Mesenchymal stem cell (in vitro differentiated cells and primary cell): ENCODE measurements around the gene CTNNA3.

Experiments
- DNase-seq: peaks from one replicate; pipeline ENCODE4 v3.0.0-alpha.2; 2013
- H2AFZ ChIP-seq: one replicate; pipeline ENCODE4 v1.6.1; 2013; ENCODE audit warnings: low read depth, mild to moderate bottlenecking, control low read depth, inconsistent platforms, low read length, moderate library complexity
- H2AK5ac ChIP-seq: 2 replicates; pipeline ENCODE4 v1.6.1; 2013; ENCODE audit warnings: low read length, moderate library complexity, mild to moderate bottlenecking, inconsistent platforms; ENCODE audit not compliant: severe bottlenecking
- H2BK120ac ChIP-seq: one replicate; pipeline ENCODE4 v1.6.1; 2013; ENCODE audit warnings: low read depth, mild to moderate bottlenecking, inconsistent platforms, low read length, moderate library complexity
- H2BK12ac ChIP-seq, 2 experiments: one replicate each; pipeline ENCODE4 v1.6.1; 2013; ENCODE audit warnings: inconsistent platforms in 2 of 2, low read length in 2 of 2, mild to moderate bottlenecking in 2 of 2, moderate library complexity in 2 of 2, control low read depth in 1 of 2
- H2BK15ac ChIP-seq: one replicate; pipeline ENCODE4 v1.6.1; 2013; ENCODE audit warnings: mild to moderate bottlenecking, low read depth, inconsistent platforms; ENCODE audit not compliant: poor library complexity, severe bottlenecking
- H2BK5ac ChIP-seq: 2 replicates; pipeline ENCODE4 v1.6.1; 2013; ENCODE audit warnings: low read depth, mild to moderate bottlenecking, low read length, control low read depth, inconsistent platforms; ENCODE audit not compliant: poor library complexity, severe bottlenecking
- H3K14ac ChIP-seq, 2 experiments: one replicate each; pipeline ENCODE4 v1.6.1; 2013; ENCODE audit warnings: inconsistent platforms in 2 of 2, low read length in 2 of 2, control low read depth in 1 of 2, mild to moderate bottlenecking in 1 of 2, moderate library complexity in 1 of 2
- H3K18ac ChIP-seq, 2 experiments: one replicate each; pipeline ENCODE4 v1.6.1; 2013; ENCODE audit warnings: inconsistent platforms in 2 of 2, low read length in 2 of 2, control low read depth in 1 of 2, low read depth in 1 of 2, mild to moderate bottlenecking in 1 of 2
- H3K23ac ChIP-seq, 2 experiments: one replicate each; pipeline ENCODE4 v1.6.1; 2013; ENCODE audit warnings: inconsistent platforms in 2 of 2, low read length in 2 of 2, mild to moderate bottlenecking in 2 of 2, moderate library complexity in 2 of 2, control low read depth in 1 of 2
- H3K27ac ChIP-seq: 2 replicates; pipeline ENCODE4 v1.5.1; 2013; ENCODE audit warnings: mild to moderate bottlenecking, moderate library complexity, low read length, control low read depth, inconsistent platforms; ENCODE audit not compliant: poor library complexity, severe bottlenecking
- H3K27me3 ChIP-seq, 2 experiments: 2 replicates each; pipeline versions ENCODE4 v1.6.1 to v1.7.0; 2013; ENCODE audit warnings: low read length in 2 of 2, mild to moderate bottlenecking in 2 of 2, moderate library complexity in 2 of 2, control low read depth in 1 of 2, inconsistent platforms in 1 of 2; ENCODE audit not compliant: control insufficient read depth in 1 of 2, insufficient read depth in 1 of 2
- H3K36me3 ChIP-seq, 2 experiments: 2 replicates each; pipeline versions ENCODE4 v1.6.1 to v1.7.0; 2013; ENCODE audit warnings: low read length in 2 of 2, control low read depth in 1 of 2, inconsistent platforms in 1 of 2, low read depth in 1 of 2, mild to moderate bottlenecking in 1 of 2; ENCODE audit not compliant: insufficient read depth in 2 of 2, control insufficient read depth in 1 of 2
- H3K4ac ChIP-seq, 2 experiments: one replicate each; pipeline ENCODE4 v1.6.1; 2013; ENCODE audit warnings: inconsistent platforms in 2 of 2, low read length in 2 of 2, mild to moderate bottlenecking in 2 of 2, moderate library complexity in 2 of 2, control low read depth in 1 of 2, low read depth in 1 of 2
- H3K4me1 ChIP-seq: 2 replicates; pipeline ENCODE4 v1.6.1; 2013; ENCODE audit warnings: low read depth, low read length, control low read depth; ENCODE audit not compliant: control insufficient read depth, insufficient read depth
- H3K4me2 ChIP-seq: 2 replicates; pipeline ENCODE4 v1.6.1; 2013; ENCODE audit warnings: low read length, mild to moderate bottlenecking, inconsistent platforms; ENCODE audit not compliant: poor library complexity, severe bottlenecking
- H3K4me3 ChIP-seq, 2 experiments: 2 replicates each; pipeline versions ENCODE4 v1.5.1 to v1.7.0; 2013; ENCODE audit warnings: low read length in 2 of 2, mild to moderate bottlenecking in 2 of 2, control low read depth in 1 of 2, low read depth in 1 of 2; ENCODE audit not compliant: insufficient read depth in 1 of 2
- H3K79me1 ChIP-seq: replicated peaks from 2 replicates; pipeline ENCODE4 v1.6.1; 2013; ENCODE audit warnings: mild to moderate bottlenecking, control low read depth, low read length, inconsistent platforms; ENCODE audit not compliant: poor library complexity, severe bottlenecking
- H3K9ac ChIP-seq: 2 replicates; pipeline ENCODE4 v1.7.0; 2013; ENCODE audit warnings: mild to moderate bottlenecking, low read length, moderate library complexity
- H3K9me3 ChIP-seq: 2 replicates; pipeline ENCODE4 v1.7.0; 2013; ENCODE audit warnings: mild to moderate bottlenecking, low read length; ENCODE audit not compliant: control insufficient read depth
- H4K8ac ChIP-seq: one replicate; pipeline ENCODE4 v1.6.1; 2013; ENCODE audit warnings: inconsistent platforms, mild to moderate bottlenecking, low read length, moderate library complexity
- H4K91ac ChIP-seq: one replicate; pipeline ENCODE4 v1.6.1; 2013; ENCODE audit warnings: mild to moderate bottlenecking, low read length, inconsistent platforms
- WGBS: methylation state at CpG from one replicate; pipeline ENCODE4 v1.1.7; 2013; ENCODE audit warnings: mixed read lengths; 5-methylcytosine and 5-hydroxymethylcytosine counted together

The CTNNA3 gene

GRCh38 chr10:67004690-67005089 lies 691.3 kb downstream of the CTNNA3 start:
- no peak overlapping the region for H2BK12ac ChIP-seq
- no peak overlapping the region for H3K23ac ChIP-seq
- H3K79me1 ChIP-seq: no peaks in the 10 kb centered on the region
- no peak overlapping the region for H3K4me2 ChIP-seq
- H3K4me1 ChIP-seq: no peaks in the 10 kb centered on the region
- no peaks in the 10 kb centered on the region for H3K9me3 ChIP-seq
- no peak overlapping the region for H2BK5ac ChIP-seq
- H2AFZ ChIP-seq: no peak overlapping the region
- no peak overlapping the region for H4K8ac ChIP-seq
- H2BK120ac ChIP-seq: no peak overlapping the region
- no peak overlapping the region for H3K9ac ChIP-seq
- H4K91ac ChIP-seq: no peak overlapping the region
- WGBS: no CpG with 5 or more reads among the region's 2 CpGs
- no peak for DNase-seq
- H3K36me3 ChIP-seq: no peaks in the 10 kb centered on the region
- no peak overlapping the region for H3K14ac ChIP-seq
- H3K4ac ChIP-seq: no peak overlapping the region
- H2AK5ac ChIP-seq: no peak overlapping the region
- H2BK15ac ChIP-seq: no peak overlapping the region
- H3K27ac ChIP-seq: no peak overlapping the region
- no peaks in the 10 kb centered on the region for H3K27me3 ChIP-seq
- H3K4me3 ChIP-seq: no peak overlapping the region
- no peak overlapping the region for H3K18ac ChIP-seq

- Histone ChIP-seq H3K18ac (no peak overlapping the region), H3K9ac (no peak overlapping the region), H3K27ac (no peak overlapping the region), H2BK15ac (no peak overlapping the region), H3K36me3 (no peaks in the 10 kb centered on the region), H2BK5ac (no peak overlapping the region), H3K4me1 (no peaks in the 10 kb centered on the region), H3K27me3 (no peaks in the 10 kb centered on the region), H3K23ac (no peak overlapping the region), H4K91ac (no peak overlapping the region), H3K4ac (no peak overlapping the region), H3K14ac (no peak overlapping the region), H3K79me1 (no peaks in the 10 kb centered on the region), H2BK120ac (no peak overlapping the region), H3K4me3 (no peak overlapping the region), H2AK5ac (no peak overlapping the region), H3K9me3 (no peaks in the 10 kb centered on the region), H2AFZ (no peak overlapping the region), H3K4me2 (no peak overlapping the region), H4K8ac (no peak overlapping the region), H2BK12ac (no peak overlapping the region)
- no peak for DNase-seq
- WGBS: 94% methylated on average over 3 of the region's 3 CpGs
Observed at GRCh38 chr10:66999762-67000545, 696.0 kb downstream of the CTNNA3 start.

- DNase-seq: no peak
- Histone ChIP-seq H3K4me3 (no peak overlapping the region), H3K36me3 (no peaks in the 10 kb centered on the region), H2AK5ac (no peak overlapping the region), H2BK12ac (no peak overlapping the region), H3K27ac (no peak overlapping the region), H3K23ac (no peak overlapping the region), H3K79me1 (no peaks in the 10 kb centered on the region), H4K91ac (no peak overlapping the region), H3K4me2 (no peak overlapping the region), H2BK15ac (no peak overlapping the region), H3K18ac (no peak overlapping the region), H2AFZ (no peak overlapping the region), H3K4me1 (no peaks in the 10 kb centered on the region), H3K27me3 (no peaks in the 10 kb centered on the region), H3K14ac (no peak overlapping the region), H3K9ac (no peak overlapping the region), H3K4ac (no peak overlapping the region), H2BK120ac (no peak overlapping the region), H2BK5ac (no peak overlapping the region), H4K8ac (no peak overlapping the region), H3K9me3 (no peaks in the 10 kb centered on the region)
- WGBS: 86% methylated on average over 1 of the region's 1 CpG
Observed at GRCh38 chr10:66996996-66997395, 699.0 kb downstream of the CTNNA3 start.

GRCh38 chr10:66990143-66990830 lies 705.7 kb downstream of the CTNNA3 start:
- H3K14ac ChIP-seq: no peak overlapping the region
- no peaks in the 10 kb centered on the region for H3K27me3 ChIP-seq
- H2BK120ac ChIP-seq: no peak overlapping the region
- H4K91ac ChIP-seq: no peak overlapping the region
- WGBS: no CpG with 5 or more reads among the region's 1 CpG
- no peak overlapping the region for H4K8ac ChIP-seq
- no peaks in the 10 kb centered on the region for H3K36me3 ChIP-seq
- no peak overlapping the region for H3K23ac ChIP-seq
- no peak overlapping the region for H3K27ac ChIP-seq
- H2AFZ ChIP-seq: no peak overlapping the region
- no peak overlapping the region for H2AK5ac ChIP-seq
- H3K79me1 ChIP-seq: no peaks in the 10 kb centered on the region
- no peak for DNase-seq
- H3K4ac ChIP-seq: no peak overlapping the region
- H2BK5ac ChIP-seq: no peak overlapping the region
- no peak overlapping the region for H3K18ac ChIP-seq
- no peaks in the 10 kb centered on the region for H3K4me1 ChIP-seq
- no peaks in the 10 kb centered on the region for H3K9me3 ChIP-seq
- no peak overlapping the region for H3K4me3 ChIP-seq
- H2BK15ac ChIP-seq: no peak overlapping the region
- H3K9ac ChIP-seq: no peak overlapping the region
- H2BK12ac ChIP-seq: no peak overlapping the region
- no peak overlapping the region for H3K4me2 ChIP-seq
